T-helper 22 cell (primary cell): ENCODE results near the gene ZW10.
"Not testable (repeated sequence)": the region's sequence is repeated elsewhere in the genome, so short reads cannot be mapped to it uniquely, and the experiment has no call there.

ENCODE experiments used
- DNase-seq: peaks from one replicate; pipeline ENCODE4 v3.0.0-alpha.2; 2020; ENCODE audit warnings: low read depth

The ZW10 gene

DNA sequence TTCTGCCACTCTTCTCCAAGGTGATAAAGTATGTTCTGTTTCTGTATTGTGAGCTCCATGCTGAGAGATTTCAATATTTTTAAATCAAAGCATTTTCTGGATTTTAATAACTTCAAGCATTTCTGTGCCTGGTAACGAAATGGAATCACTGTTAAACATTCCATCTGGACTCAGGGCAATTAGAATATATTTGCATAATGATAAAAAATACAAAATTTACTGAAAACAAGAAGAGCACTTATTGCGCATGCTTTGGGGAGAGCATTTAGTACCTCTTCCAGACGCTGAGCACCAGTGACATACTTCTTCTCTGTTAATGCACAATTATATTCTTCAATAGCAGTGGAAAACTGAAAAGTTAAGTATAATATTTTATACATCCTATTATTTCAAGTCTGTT, 13.3 kb downstream of the ZW10 start:
- DNase-seq = no peak

DNA sequence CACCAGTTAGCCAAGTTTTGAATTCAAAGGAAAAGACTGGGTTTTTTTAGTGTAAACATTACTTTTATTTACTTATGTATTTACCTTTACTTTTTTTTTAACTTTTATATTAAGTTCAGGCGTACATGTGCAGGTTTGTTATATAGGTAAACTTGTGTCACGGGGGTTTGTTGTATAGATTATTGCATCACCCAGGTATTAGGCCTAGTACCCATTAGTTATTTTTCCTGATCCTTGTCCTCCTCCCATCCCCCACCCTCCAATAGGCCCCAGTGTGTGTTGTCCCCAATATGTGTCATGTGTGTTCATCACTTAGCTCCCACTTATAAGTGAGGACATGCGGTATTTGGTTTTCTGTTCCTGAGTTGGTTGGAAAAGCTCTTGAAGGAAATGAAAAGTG, 20.6 kb downstream of the ZW10 start:
- no peak for DNase-seq

DNA sequence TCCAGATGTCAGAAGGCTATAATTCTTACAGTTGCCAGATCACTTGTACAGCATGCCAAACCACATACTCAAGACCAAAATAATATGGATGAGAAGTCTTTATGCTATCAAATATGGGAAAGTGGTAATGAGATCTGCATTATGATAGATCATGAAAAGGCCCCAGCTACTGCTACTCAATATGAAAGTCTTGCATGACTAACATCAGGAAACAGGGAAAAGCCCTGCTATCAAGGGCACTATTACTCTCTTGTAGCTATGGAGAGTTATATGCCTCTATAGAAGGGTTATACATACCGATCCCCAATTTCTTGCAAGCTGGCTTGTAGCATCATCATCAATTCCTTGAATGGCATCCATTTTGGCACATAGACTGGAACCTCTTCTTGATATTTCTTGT, 37.2 kb downstream of the ZW10 start:
- no peak for DNase-seq

DNA sequence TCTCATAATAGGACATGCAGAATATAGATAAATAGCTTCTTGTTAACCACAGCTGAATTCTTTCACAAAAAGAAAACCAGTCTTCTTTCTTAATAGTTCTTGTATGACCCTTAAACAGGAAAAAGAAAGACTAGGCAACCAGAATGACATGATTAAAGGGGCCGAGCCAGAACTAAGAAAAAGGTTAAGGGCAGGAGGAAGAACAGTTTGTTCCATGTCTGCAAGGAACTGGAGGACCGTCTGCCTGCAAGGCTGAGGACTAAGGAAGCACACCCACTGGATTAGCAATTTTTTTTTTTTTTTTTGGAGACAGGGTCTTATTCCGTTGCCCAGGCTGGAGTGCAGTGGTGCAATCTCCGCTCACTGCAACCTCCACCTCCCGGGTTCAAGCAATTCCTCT, 41.4 kb downstream of the ZW10 start:
- DNase-seq = no peak

DNA sequence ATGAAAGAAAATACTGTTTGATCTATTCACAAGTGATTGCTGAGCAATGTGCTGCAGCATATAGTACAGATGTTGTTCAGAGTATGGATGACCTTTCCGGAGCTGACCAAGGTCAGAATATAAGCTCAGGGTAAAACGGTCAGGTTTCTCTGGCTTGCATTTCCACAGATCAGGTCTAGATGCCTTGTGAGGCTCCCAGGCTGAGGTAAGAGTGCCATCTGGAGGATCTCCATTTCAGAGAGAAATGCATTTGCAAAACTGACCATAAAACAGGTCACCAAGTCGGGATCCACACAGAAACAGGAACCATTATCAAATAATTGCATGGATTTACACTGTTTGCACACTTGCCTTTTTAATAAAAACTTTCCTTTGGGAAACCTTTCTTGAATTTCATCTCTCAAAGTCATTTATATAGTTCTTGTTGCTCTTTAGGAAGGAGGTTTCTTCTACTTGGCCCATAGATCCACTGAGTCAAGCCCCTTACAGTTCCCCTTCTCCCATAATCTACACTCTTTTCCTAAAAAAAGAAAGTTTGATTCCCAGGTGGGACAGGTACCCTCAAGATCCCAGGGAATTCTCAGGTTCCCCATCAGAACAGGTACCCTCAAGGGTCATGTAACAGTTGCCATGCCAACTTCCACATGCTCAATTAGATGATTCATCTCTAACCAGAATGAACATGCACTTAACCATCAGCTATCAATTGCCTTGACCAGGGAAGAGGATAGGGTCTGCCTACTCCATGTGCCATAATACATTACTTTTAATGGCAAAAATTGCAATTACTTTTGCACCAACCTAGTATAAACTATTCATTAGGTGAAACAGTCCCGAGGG, 42.4 kb downstream of the ZW10 start:
- no peak for DNase-seq

DNA sequence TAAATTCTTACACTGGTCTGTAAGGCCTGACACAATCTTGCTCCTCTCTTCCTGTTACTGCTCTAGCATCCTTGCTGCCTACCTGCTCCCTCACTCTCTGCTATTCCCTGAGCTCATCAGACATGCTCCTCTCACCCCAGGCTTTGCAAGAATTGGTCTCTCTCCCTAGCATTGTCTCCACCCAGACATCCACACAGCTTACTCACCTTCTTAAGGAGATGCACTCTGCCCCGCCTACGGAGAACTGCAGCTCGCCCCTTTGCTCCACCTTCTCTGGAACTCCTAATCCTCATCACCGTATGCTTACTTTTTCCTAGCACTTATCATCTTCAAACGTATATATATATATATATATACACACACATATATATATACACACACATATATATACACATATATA, 44.0 kb downstream of the ZW10 start:
- DNase-seq = no peak

DNA sequence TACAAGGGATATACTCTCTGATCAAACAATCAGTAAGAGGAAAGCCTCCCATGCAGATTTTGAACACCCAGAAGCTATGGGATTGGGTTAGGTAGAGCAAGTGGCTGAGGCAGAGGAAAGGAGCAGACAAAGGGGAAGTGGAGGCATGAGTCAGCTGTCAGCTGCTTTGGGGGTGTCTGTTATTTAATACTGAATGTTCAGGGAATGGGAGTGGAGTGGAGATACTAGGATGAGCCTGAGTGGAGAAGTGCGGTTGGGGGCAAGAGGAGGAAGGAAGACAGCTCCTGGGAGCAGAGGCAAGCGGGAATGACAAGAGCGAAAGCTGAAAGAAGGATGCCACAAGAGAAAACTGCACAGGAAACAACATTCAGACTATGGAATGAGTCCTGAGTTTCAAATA, 44.7 kb downstream of the ZW10 start:
- no peak for DNase-seq

DNA sequence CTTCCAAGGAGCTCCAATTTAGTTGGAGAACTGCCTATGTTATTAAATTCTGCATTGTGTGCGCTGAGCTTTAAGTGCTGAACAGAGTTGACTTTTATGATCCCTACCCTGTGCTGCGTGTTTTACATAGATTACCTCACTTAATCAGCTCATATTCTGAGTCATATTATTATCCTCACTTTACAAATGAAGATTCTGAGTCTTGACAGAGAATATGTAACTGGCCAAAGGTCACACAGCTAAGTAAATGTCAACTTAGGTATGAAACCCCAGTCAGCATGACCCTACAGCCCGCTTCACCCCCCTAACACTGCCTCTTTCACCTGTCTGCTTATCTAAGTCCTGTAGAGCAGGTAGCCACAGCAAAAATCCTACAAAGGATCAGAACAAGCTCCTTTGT, 47.6 kb downstream of the ZW10 start:
- no peak for DNase-seq

DNA sequence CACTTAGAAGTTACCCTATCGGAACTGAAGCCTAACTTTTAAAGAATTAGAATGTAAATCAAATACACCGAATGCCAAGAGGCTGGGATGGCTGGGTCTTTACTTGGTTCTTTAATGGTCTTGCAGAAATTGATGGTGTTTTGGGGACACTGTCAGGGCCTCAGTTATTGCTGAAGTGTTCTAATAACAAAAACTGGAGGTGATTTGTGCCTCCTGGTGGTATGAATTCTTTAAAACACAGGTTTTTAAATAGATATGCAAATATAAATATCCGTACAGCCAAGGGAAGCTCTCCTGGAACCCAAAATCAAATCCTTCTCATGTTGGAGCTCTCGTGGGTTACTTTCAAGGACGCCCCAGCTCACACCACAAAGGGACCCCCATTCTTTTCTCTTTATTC, 48.1 kb downstream of the ZW10 start:
- DNase-seq = no peak

DNA sequence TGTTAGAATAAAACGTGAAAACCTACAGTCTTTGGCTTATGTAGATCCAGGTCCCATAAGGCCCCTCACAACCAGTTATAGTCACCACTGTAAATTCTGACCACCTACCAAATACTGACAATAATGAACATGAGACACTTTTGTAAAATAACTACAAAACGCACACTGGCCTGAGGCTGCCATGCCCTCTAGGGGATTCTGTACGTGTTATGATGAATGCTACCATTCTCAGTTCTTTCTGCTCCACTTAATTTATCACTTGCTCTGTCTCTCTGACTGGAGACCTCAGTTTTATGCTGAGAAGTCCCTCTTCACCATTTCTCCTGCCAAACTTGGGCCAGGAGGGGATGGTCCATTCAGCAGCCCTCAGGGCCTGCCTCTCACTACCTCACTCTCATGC, 48.7 kb downstream of the ZW10 start:
- DNase-seq = no peak

DNA sequence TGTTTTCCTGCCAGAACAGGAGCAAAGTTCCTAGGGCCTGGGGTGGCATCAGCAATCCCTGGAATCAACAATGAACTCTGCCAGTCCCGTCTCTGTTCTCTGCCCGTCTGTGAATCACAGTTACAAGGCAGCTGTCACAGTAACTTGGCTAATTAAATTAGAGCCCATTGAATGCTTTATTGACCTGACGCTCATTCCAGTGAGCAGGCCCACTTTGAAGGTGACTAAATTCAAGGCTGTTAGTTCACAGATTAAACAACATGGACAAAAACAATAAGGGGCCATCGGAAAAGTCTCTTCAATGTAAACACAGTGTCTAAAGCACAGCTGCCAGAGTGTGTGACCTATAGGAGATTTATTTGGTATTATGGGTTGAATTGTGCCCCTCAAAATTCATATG, 49.7 kb downstream of the ZW10 start:
- DNase-seq = no peak

DNA sequence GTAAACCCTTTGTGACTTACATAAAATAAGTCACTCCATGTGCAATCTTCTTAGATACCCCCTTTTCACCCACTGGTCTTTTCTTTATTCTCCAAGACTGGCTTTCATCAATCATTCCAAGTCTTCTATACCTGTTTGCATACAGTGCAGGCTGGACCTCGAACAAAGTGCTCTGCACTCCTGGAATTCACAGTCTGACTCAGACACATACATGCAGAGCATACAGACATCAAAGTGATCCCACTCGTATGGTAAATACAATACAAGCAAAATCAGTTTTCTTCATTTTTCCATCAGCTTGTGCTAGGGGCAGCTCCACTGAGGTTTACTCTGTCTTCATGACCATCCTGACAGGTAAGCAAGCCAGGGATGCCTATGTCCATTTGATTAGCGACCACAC, 50.6 kb downstream of the ZW10 start:
- no peak for DNase-seq

DNA sequence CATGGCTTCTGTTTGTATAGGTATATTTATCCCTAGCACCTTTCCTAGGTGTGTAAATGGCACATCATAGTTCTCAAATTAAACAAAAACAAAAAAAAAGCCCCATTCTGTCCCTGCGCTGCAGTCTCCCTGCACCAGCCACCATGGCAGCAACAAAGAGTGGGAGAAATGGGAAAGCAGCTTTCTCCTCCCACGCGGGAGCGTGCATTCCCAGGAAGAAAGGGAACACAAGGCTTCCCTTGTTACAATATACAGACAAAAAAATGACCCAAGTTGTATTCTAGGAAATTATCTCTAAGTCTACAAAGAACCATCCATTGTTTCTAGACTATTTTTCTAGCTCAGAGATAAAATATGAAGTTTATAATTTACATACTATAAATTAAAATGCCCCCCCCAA, 51.3 kb downstream of the ZW10 start:
- no peak for DNase-seq

DNA sequence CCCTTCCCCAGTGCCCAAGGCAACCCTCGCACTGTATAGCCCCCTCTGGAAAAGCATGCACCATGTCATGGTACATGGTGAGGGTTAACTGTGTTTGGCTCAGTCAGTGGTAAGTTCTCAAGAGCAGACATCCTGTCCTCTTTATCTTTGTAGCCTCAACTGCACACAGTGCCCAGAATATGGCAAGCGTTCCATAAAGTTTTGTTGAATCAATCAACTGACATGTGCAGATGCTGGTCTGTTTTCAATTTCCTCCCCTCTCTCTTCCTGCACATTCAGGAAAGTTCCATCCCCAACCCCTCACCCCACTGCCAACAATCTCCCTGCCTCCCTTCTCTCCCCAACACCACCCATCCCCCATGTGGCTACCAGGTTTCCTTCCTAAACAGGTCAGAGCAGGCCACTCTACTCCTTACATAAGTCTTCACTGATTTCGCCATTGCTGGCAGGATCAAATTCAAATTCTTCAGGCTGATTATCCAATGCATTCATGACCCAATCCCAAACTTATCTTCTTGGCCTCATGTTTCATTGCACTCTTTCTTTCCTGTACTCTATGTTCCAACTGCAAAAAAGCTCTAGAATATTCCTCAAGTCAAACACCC, 51.9 kb downstream of the ZW10 start:
- DNase-seq = no peak

DNA sequence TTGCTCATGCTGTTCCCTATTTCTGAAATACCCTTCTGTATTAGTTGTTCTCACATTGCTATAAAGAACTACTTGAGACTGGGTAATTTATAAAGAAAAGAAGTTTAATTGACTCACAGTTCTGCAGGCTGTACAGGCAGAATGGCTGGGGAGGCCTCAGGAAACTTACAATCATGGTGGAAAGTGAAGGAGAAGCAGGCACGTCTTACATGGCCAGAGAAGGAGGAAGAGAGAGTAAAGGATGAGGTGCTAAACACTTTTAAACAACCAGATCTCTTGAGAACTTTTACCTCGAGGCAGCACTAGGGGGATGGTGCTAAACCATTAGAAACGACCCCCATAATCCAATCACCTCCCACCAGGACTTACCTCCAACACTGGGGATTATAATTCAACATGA, 53.0 kb downstream of the ZW10 start:
- DNase-seq = not testable (repeated sequence)

DNA sequence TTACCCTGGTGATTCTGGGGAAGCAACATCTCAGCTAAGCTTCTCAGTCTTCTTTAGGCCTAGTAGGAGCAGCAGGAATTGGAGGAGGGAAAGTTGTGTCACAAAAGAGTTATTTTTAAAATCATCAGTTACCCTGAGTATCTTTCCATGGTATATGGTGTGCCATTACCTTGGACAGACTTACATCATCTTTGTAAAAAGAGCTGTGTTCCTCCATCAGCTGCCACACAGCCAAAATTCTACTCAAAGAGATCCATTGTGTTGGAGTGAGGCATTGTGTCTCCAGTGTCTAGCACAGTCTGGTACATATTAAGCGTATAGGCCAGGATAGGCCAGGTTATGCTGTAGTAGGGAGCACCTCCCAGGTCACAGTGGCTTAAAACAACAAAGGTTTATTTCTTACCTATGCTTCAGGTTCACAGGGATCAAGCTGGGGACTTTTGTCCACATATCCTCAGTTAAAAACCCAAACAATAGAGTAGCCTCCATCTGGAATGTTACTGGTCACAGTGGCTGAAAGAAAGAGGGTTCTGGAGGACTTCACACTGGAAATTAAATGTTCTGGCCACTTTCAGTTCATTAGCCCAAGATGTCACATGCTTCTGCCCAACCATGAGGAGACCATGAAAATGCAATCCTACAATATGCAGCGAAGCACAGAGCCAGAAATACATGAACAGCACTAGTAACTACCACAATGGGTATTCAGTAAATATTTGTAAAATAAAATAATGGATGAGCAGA, 57.4 kb downstream of the ZW10 start:
- DNase-seq = no peak

DNA sequence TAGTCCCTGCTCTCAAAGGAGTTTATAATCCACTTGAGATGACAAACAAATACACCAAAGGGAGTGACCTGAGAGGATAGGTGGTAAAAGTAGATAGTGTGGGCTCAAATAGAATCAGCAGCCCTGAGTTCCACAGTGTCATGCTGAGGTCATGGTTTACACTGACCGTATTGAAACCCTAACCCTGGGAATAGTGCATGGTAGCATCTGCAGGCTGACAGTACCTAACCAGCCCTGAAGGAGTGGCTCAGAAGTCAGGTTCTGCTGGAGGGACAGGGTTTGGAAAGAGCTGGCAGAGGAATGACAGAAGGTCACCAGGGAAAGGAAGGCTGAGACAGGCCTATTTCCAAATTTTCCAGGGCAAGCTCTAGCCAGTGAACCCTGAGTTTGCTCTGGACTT, 58.2 kb downstream of the ZW10 start:
- DNase-seq = no peak

DNA sequence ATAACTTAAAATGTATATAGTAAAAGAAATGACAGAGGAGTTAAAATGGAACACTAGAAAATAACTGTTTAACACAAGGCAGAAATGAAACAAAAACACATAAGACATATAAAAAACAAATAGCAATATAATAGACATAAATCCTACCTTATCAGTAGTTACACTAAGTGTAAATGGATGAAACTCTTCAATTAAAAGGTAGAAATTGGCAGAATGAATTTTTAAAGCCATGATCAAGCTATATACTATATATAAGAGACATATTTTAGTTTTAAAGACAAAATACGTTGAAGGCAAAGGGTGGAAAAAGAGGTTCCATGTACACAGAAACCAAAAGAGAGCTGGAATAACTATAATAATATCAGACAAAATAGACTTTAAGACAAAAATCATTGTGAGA, 62.5 kb downstream of the ZW10 start:
- no peak for DNase-seq

DNA sequence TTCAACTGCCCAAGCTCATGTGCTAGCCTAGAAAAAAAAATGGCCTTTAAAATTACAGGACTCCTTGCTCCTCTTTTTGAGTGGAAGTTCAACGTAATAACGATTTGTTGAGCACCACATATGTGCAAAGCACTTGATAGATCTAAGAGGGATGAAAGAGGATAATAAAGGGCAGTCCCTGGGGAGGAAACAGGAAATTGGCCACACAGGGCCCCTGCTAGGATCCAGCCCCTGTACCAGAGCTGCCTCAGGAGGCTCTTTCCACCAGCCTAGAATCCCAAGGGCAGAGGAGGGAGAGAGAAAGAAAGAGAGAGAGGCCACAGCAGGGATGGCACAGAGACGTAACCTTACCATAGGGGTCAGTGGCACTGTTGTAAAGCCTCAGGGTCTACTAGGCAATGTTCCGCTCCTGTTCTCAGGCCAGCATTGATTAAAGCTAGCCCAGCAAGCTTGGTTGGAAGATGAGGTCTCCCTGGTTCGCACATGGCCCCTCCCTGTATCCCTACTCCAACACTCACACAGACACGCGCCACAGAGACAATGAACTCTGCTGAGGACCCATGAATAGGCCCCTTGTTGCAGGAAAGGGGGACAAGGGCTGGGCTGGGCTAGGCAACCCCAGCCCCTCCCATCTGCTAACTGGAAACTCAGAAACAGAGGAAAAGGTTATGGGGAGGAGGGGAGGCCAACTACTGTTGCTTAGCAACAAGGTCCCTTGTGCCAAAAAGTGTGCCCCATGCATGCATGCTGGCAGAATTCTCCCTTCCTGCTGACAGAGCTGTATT, 67.4 kb downstream of the ZW10 start, which contains the start of gene TMPRSS5:
TSS of gene TMPRSS5 (minus strand) at position 438 of the 785 bp plus-strand sequence. CDS start at position 354, 84 bp downstream.
- no peak for DNase-seq

DNA sequence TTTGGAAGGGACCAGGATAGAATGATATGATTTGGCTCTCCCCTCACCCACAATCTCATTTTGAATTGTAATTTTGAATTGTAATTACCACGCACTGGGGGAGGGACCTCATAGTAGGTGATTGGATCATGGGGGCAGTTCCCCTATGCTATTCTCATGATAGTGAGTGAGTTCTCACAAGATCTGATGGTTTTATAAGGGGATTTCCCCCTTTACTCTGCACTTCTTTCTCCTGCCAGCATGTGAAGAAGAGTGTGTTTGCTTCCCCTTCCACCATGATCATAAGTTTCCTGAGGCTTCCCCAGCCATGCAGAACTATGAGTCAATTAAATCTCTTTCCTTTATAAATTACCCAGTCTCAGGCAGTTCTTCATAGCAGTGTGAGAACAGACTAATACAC, 69.9 kb downstream of the ZW10 start:
- DNase-seq = not testable (repeated sequence)

DNA sequence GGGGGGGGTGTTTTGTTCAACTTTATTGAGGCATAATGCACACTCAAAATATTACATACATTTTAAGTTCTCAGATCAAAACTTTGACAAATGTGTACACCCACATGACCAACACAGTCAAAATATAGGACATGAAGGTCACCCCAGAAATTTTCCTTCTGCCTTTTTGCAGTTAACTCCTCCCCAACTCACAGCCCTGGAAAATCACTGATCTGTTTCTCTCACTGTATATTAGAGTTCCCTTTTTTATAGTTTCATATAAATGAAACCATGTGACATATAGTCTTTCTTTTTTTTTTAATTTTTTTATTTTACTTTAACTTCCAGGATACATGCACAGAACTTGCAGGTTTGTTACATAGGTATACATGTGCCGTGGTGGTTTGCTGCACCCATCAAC, 72.0 kb downstream of the ZW10 start:
- DNase-seq = no peak

DNA sequence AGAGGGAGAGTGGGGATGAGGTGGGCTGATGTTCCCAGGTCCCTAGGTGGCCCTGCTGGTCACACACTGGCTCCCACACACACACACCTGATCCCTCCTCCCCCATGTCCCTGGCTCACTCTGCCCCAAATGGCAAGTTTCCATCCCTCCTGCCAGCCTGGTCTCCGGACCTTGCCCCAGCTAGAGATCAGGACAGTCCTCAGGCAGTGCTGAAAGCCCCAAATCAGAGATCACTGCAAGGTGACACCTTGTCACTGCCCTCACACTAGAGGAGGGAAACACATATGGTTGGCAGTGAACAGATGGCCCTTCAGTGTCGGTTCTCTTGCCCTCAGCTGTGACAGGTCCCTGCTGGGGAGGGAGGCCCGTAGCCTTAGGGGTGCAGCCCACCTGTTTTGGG, 75.0 kb downstream of the ZW10 start:
- no peak for DNase-seq
